Small intestine (tissue), 7 donors: Measurements from ENCODE around the gene MPP3. TPM values are rescaled to one million over a fixed set of nuclear protein-coding genes. Genes with fewer than 3 reads are reported as not detected.

ENCODE experiments used
- DNase-seq, 2 donors: peaks; one replicate each; pipeline versions ENCODE4 v3.0.0 to v3.0.0-alpha.2; 2013
- FAIRE-seq: peaks from 2 replicates; lab custom pipeline; 2012; peaks lifted over from hg19 to GRCh38; lab: Jason Lieb, UNC
- H3K27ac ChIP-seq, 3 donors: one replicate each; pipeline ENCODE4 v1.5.1; 2013; ENCODE audit warnings: low read length in 2 of 3, mild to moderate bottlenecking in 2 of 3, control low read depth in 1 of 3, inconsistent platforms in 1 of 3, low read depth in 1 of 3, moderate library complexity in 1 of 3
- H3K27me3 ChIP-seq, 3 donors: one replicate each; pipeline ENCODE4 v1.6.1; 2013; ENCODE audit warnings: low read length in 3 of 3, inconsistent platforms in 1 of 3; ENCODE audit not compliant: control insufficient read depth in 3 of 3, insufficient read depth in 3 of 3
- H3K36me3 ChIP-seq, 3 donors: one replicate each; pipeline ENCODE4 v1.6.1; 2013; ENCODE audit warnings: low read length in 3 of 3, inconsistent platforms in 1 of 3, low read depth in 1 of 3, mild to moderate bottlenecking in 1 of 3, moderate library complexity in 1 of 3; ENCODE audit not compliant: control insufficient read depth in 3 of 3, insufficient read depth in 2 of 3
- H3K4me1 ChIP-seq, 3 donors: one replicate each; pipeline ENCODE4 v1.6.1; 2013; ENCODE audit warnings: low read length in 2 of 3, inconsistent platforms in 1 of 3, low read depth in 1 of 3, mild to moderate bottlenecking in 1 of 3, moderate library complexity in 1 of 3; ENCODE audit not compliant: control insufficient read depth in 3 of 3, insufficient read depth in 2 of 3
- H3K4me3 ChIP-seq, 3 donors: one replicate each; pipeline ENCODE4 v1.5.1; 2013; ENCODE audit warnings: low read length in 3 of 3, control low read depth in 1 of 3, inconsistent platforms in 1 of 3, low read depth in 1 of 3, mild to moderate bottlenecking in 1 of 3, moderate library complexity in 1 of 3
- H3K9me3 ChIP-seq, 2 donors: one replicate each; pipeline ENCODE4 v1.6.1; 2013; ENCODE audit warnings: low read depth in 1 of 2, low read length in 1 of 2; ENCODE audit not compliant: control insufficient read depth in 2 of 2, insufficient read depth in 1 of 2
- WGBS, 3 donors: extraction: QIAGEN DNeasy Blood & Tissue Kit; methylation state at CpG; one replicate each; pipeline ENCODE4 v1.1.7; 2013; 5-methylcytosine and 5-hydroxymethylcytosine counted together
- polyA plus RNA-seq, 4 donors: library from polyadenylated mRNA; stranded (reverse) in 3 of 4; unstranded in 1 of 4; fragments of 200-250 nt in 3 of 4; fragments of 120-200 nt in 1 of 4; gene quantifications; one replicate each; pipeline versions ENCODE4 v1.2.1 to v1.2.3, GENCODE V29; 2013
- donor health status: healthy with polysubstance abuse.
- donor health status: control.
- donor health status: control.
- donor health status: Bipolar disorder and iron deficiency.
- donor health status: healthy.

MPP3 gene
- polyA plus RNA-seq, 4 donors, result 1.2 to 5.4 (median 2.6) TPM

DNA sequence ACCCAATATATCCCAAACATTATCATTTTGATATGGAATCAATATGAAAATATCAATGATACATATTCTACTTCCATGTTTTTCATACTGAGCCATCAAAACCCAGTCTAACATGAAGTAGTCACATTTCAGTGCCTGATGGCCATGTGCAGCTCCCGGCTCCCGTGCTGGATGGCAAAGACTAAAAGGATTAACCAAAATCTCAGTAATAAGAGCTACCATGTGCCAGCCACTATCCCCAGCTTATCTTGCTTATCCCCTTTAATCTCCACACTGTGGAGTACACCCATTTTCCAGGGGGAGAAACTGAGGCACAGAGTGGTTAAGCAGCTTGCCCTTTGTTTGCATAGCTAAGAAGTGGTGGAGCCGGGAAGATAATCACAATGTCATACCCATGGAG is 23.2 kb upstream of the MPP3 start:
- 86 to 99% (median 87%) methylated on average over 3 of the region's 3 CpGs for WGBS, 3 donors
- peaks cover 0 to 9% of the 10 kb centered on the region in 2 donors for H3K9me3 ChIP-seq
- no peak for FAIRE-seq
- H3K36me3 ChIP-seq, result no peaks in the 10 kb centered on the region
- no peaks in the 10 kb centered on the region for H3K4me1 ChIP-seq
- no peak overlapping the region for H3K27ac ChIP-seq
- H3K4me3 ChIP-seq, result no peak overlapping the region
- peaks cover 0 to 22% (median 3%) of the 10 kb centered on the region in 3 donors for H3K27me3 ChIP-seq
- no peak for DNase-seq

DNA sequence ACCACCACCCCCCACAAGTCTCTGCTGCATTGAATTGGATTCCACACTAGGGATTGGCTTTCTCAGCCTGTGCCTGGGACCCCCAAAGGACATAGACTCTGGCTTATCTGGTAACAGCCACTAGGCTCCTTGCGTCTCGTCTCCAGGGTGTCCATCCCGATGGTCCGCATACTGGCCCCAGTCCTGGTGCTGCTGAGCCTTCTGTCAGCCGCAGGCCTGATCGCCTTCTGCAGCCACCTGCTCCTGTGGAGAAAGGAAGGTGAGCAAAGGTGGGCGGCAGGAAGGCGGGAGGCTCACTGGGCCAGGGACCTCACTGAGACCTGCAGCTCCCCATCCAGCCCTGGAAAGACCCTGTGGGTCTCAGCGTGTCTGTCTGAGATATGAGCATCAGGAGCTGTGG is 22.1 kb upstream of the MPP3 start:
- H3K9me3 ChIP-seq, result peaks cover 0 to 9% of the 10 kb centered on the region in 2 donors
- 87 to 90% (median 88%) methylated on average over 9 of the region's 9 CpGs for WGBS, 3 donors
- H3K4me3 ChIP-seq, result no peak overlapping the region
- H3K4me1 ChIP-seq, result no peaks in the 10 kb centered on the region
- DNase-seq (no peak), FAIRE-seq (no peak)
- no peaks in the 10 kb centered on the region for H3K36me3 ChIP-seq
- H3K27me3 ChIP-seq, result peaks cover 0 to 23% (median 3%) of the 10 kb centered on the region in 3 donors
- H3K27ac ChIP-seq, result no peak overlapping the region

DNA sequence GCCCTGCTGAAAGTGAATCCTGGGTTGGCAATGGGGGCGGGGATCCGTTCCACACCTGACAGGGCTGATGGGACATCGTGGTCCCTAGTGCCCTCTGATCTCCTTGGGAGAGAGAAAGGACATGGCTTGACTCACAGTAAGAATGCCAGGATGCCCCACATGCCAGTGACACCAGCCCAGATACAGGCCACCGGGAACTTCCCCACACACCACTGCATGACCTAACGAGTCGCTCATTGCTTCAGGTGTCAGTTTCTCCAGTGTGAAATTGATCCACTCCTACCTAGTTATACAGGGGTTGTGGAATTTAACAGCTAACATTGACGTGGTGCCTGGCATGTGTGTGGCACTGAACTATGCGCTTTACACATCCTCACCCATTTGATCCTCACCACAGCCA is 21.6 kb upstream of the MPP3 start:
- no peak overlapping the region for H3K27ac ChIP-seq
- DNase-seq (no peak), FAIRE-seq (no peak)
- H3K4me3 ChIP-seq, result no peak overlapping the region
- H3K36me3 ChIP-seq, result no peaks in the 10 kb centered on the region
- H3K9me3 ChIP-seq, result peaks cover 0 to 9% of the 10 kb centered on the region in 2 donors
- H3K4me1 ChIP-seq, result no peaks in the 10 kb centered on the region
- peaks cover 0 to 23% (median 3%) of the 10 kb centered on the region in 3 donors for H3K27me3 ChIP-seq
- WGBS, 3 donors, result 67 to 72% (median 70%) methylated on average over 8 of the region's 8 CpGs

DNA sequence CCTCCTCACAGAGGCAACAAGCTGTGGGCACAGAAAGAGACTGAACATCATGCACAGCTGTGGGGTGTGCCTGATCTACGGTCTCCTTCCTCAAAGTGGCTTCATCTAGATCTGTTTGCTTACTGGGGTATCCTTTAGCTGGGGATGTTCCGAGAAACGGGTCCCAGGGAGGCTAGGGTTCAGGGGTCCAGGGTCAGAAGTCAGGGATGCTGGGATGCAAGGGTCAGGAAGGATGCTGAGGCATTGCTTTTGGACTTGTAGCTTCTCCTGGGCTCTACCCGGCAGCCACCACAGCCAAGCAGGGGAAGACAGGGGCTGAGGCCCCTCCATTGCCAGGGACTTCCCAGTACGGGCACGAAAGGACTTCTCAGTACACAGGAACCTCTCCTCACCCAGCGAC is 20.6 kb upstream of the MPP3 start:
- no peaks in the 10 kb centered on the region for H3K36me3 ChIP-seq
- 68 to 77% (median 71%) methylated on average over 6 to 7 of the region's 7 CpGs for WGBS, 3 donors

DNA sequence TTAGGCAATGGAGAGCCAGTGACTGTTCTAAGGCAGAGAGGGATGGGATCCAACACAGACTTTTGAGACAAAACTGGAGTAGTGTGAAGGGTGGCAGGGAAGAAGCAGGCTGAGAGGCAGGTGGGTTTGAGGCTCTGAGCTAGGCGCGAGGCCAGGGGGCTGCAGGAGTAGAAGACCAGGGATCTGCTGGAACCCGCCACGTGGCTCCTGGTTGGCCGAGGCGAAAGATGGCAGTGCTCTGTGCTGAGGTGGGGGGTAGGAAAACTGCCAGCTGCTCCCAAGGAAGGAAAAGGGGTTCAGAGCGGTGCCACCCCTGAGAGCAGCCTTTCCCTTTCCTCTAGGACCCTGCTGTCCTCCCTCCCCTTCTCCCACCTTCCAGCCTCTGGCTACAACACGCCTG is 19.6 kb upstream of the MPP3 start:
- Histone ChIP-seq H3K4me3 (no peak overlapping the region), H3K36me3 (no peaks in the 10 kb centered on the region), H3K27me3 (peaks cover 0 to 34% (median 3%) of the 10 kb centered on the region in 3 donors), H3K27ac (no peak overlapping the region), H3K9me3 (peaks cover 0 to 7% of the 10 kb centered on the region in 2 donors), H3K4me1 (no peaks in the 10 kb centered on the region)
- FAIRE-seq (no peak), DNase-seq (no peak)
- WGBS, 3 donors, result 86 to 98% (median 92%) methylated on average over 7 to 8 of the region's 8 CpGs

More for the DNA sequence above, 20.6 kb upstream of the MPP3 start:
- FAIRE-seq (no peak), DNase-seq (no peak)
- Histone ChIP-seq H3K4me1 (no peaks in the 10 kb centered on the region), H3K27ac (no peak overlapping the region), H3K27me3 (peaks cover 0 to 28% (median 3%) of the 10 kb centered on the region in 3 donors), H3K9me3 (peaks cover 0 to 9% of the 10 kb centered on the region in 2 donors), H3K4me3 (no peak overlapping the region)

DNA sequence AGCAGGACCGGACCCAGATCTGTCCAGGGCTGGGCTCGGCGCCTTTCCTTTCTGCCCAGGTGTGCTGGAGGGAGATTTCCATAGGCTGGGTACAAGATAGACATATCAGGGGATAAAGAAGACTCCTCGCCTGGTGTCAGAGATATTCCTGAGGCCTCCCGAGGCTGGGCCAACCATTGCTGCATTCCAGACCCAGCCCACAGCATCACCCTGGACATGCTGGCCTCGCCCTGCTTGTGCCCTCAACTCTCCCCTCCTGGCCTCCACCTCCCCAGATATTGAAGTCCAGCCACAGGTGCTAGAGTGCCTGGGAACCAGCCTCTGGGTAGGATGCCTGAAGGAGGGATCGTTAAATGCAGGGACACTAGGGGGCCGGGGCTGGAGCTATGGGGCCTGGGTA is 16.2 kb upstream of the MPP3 start:
- no peak for FAIRE-seq

DNA sequence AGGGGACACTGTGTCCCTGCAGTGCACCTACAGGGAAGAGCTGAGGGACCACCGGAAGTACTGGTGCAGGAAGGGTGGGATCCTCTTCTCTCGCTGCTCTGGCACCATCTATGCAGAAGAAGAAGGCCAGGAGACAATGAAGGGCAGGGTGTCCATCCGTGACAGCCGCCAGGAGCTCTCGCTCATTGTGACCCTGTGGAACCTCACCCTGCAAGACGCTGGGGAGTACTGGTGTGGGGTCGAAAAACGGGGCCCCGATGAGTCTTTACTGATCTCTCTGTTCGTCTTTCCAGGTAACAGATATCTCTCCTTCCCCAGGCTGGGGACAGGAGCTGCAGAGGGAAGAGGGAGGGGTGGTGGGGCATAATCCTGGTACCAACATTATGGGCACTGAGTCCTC is 15.7 kb upstream of the MPP3 start:
- DNase-seq (no peak), FAIRE-seq (no peak)
- peaks cover 0 to 19% (median 3%) of the 10 kb centered on the region in 3 donors for H3K27me3 ChIP-seq
- H3K27ac ChIP-seq, result no peak overlapping the region
- no peaks in the 10 kb centered on the region for H3K36me3 ChIP-seq
- H3K4me1 ChIP-seq, result no peaks in the 10 kb centered on the region
- H3K4me3 ChIP-seq, result no peak overlapping the region
- H3K9me3 ChIP-seq, result no peaks in the 10 kb centered on the region
- WGBS, 3 donors, result 90 to 92% (median 91%) methylated on average over 10 of the region's 10 CpGs

More for the DNA sequence above, 16.2 kb upstream of the MPP3 start:
- H3K4me1 ChIP-seq, result no peaks in the 10 kb centered on the region
- no peaks in the 10 kb centered on the region for H3K36me3 ChIP-seq
- DNase-seq, result no peak
- WGBS, 3 donors, result 84 to 88% (median 87%) methylated on average over 8 of the region's 8 CpGs
- H3K27me3 ChIP-seq, result peaks cover 0 to 20% (median 3%) of the 10 kb centered on the region in 3 donors
- no peak overlapping the region for H3K4me3 ChIP-seq
- no peak overlapping the region for H3K27ac ChIP-seq
- H3K9me3 ChIP-seq, result no peaks in the 10 kb centered on the region

DNA sequence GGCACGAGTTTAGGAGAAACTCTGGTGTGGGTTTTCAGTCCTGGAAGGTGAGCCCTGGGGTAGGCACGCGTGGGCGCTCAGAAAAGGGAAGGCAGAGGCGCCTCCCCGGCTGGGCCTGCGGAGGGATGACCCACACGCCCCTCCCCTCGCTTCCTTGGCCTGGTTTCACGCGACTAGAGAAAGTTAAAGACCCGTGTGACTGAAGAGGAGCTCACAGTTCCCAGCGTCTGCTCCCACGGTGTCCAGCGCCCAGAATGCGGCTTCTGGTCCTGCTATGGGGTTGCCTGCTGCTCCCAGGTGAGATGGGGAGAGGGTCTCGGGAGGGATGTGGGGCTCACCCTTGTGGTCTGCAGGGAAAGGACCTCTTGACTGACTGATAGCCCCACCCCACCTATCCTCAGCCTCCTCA is 14.0 kb upstream of the MPP3 start, which contains the start of gene CD300LG:
TSS of gene CD300LG (plus strand) at position 214 of the 409 bp plus-strand sequence. CDS start at position 255, 41 bp downstream.
- H3K27ac ChIP-seq, result no peak within 1 kb of the TSS
- H3K36me3 ChIP-seq, result no peaks in the 10 kb centered on the region
- 34 to 53% (median 50%) methylated on average over 14 to 17 of the region's 17 CpGs for WGBS, 3 donors
- H3K9me3 ChIP-seq, result no peaks in the 10 kb centered on the region
- no peaks in the 10 kb centered on the region for H3K4me1 ChIP-seq
- no peak for DNase-seq
- no peak within 1 kb of the TSS for H3K4me3 ChIP-seq
- peaks cover 0 to 19% (median 3%) of the 10 kb centered on the region in 3 donors for H3K27me3 ChIP-seq
- FAIRE-seq, result no peak

DNA sequence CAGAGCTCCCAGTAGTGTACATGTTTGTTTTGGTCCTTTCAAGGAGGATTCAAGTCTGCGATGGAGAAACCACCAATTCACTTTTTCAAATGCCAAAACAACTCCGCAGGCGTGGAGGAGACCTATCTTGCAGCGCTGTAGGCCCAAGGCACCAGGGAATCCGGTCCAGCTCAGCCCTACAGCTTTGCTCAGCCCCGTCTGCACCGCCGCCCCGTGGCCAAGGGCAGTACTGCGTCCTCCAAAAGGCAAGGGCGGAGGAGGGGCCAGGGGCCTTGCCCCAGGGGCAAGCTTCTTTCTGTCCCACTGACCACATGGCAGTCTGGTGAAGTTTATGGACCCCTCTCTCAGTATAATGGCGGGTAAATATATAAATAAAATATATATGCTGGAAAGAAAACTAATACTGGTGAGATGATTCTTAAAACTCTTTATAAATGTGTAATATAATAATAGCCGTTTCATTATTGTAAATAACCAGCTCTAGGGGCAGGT is 13.3 kb upstream of the MPP3 start:
- no peaks in the 10 kb centered on the region for H3K4me1 ChIP-seq
- peak; percentile 73 to 82 for DNase-seq
- no peaks in the 10 kb centered on the region for H3K9me3 ChIP-seq
- H3K36me3 ChIP-seq, result no peaks in the 10 kb centered on the region
- no peak overlapping the region for H3K27ac ChIP-seq
- 8 to 14% (median 11%) methylated on average over 13 of the region's 13 CpGs for WGBS, 3 donors
- FAIRE-seq, result no peak
- H3K27me3 ChIP-seq, result peaks cover 0 to 17% (median 0%) of the 10 kb centered on the region in 3 donors
- no peak overlapping the region for H3K4me3 ChIP-seq
